ENCODE measurements around the gene PAN3. TPM values are rescaled to one million over a fixed set of nuclear protein-coding genes. Genes with fewer than 3 reads are reported as not detected.

The PAN3 gene
- total RNA-seq, 1 donor from 2014 or later, result 21.4 TPM

DNA sequence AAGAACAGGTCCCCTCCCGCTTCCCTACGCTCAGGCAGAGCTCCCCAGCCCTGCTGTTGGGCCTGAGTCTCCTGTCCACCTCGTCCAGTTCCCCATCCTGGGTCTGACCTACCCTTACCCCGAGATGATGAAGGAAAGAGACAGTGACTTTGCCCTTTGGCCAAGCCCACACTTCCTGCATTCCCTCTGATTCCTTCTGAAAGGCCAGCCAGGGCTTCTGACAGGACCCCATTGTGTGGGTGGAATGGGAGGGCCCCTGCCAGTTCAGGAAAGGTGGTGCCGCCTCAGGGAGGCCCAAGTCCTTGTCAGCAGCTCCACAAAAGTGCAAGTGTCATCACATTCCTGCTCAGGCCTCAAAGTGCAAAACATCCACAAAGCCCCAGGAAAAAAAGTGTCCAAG is 177.8 kb downstream of the PAN3 start:
- no peaks in the 10 kb centered on the region for H3K27me3 ChIP-seq (ENCODE audit: control insufficient read depth, insufficient read depth, low read length)
- no peaks in the 10 kb centered on the region for H3K36me3 ChIP-seq (ENCODE audit: control insufficient read depth, insufficient read depth, low read length)
- TF ChIP-seq, protein P1, sequence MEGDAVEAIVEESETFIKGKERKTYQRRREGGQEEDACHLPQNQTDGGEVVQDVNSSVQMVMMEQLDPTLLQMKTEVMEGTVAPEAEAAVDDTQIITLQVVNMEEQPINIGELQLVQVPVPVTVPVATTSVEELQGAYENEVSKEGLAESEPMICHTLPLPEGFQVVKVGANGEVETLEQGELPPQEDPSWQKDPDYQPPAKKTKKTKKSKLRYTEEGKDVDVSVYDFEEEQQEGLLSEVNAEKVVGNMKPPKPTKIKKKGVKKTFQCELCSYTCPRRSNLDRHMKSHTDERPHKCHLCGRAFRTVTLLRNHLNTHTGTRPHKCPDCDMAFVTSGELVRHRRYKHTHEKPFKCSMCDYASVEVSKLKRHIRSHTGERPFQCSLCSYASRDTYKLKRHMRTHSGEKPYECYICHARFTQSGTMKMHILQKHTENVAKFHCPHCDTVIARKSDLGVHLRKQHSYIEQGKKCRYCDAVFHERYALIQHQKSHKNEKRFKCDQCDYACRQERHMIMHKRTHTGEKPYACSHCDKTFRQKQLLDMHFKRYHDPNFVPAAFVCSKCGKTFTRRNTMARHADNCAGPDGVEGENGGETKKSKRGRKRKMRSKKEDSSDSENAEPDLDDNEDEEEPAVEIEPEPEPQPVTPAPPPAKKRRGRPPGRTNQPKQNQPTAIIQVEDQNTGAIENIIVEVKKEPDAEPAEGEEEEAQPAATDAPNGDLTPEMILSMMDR (IDR thresholded peaks at IDR 0.05; ENCODE audit: insufficient read depth, low read length, poor library complexity, severe bottlenecking), result no peak
- H3K4me3 ChIP-seq (ENCODE audit: low read depth, low read length), result no peak overlapping the region
- DNase-seq (ENCODE audit: low read depth), result no peak

DNA sequence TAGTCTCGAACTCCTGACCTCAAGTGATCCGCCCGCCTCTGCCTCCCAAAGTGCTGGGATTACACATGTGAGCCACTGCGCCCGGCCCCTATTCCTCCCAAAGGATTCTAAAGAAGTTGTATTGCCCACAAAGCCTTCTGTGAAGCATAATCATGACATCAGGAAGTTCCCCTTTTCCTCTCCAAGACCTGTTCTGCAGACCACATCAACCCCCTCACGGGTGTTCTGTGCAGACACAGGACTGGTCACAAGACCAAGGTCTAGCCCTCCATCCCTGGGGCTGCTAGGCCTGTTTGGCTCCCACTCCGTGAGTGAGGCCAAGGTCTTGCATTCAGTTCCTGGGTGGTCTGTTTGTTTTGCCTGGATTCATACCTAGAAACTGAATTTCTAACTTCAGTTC is 178.5 kb downstream of the PAN3 start:
- DNase-seq (ENCODE audit: low read depth), result no peak
- TF ChIP-seq, protein P1 (IDR thresholded peaks at IDR 0.05; ENCODE audit: insufficient read depth, low read length, poor library complexity, severe bottlenecking), result no peak
- Histone ChIP-seq H3K27me3 (ENCODE audit: control insufficient read depth, insufficient read depth, low read length) (no peaks in the 10 kb centered on the region), H3K4me3 (ENCODE audit: low read depth, low read length) (no peak overlapping the region), H3K36me3 (ENCODE audit: control insufficient read depth, insufficient read depth, low read length) (no peaks in the 10 kb centered on the region)

DNA sequence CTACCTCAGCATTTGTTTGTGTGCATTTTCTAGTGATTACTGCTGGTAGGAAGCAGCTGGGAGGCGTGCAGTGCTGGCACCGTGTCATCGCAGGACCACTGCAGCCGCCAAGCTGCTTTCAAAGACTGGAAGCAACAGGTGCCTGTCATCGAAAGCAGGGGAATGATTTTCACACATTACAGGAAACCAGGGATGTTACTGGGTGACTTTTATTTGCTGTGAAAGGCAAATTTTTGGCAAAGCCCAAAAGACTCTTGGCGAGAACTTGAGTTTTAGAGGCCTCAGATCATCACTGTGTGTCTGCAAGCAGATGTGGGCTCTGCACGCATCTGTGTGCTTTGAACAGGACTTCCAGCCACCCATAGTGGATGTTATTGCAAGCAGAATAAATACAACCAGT is 180.2 kb downstream of the PAN3 start:
- DNase-seq (ENCODE audit: low read depth), result no peak
- H3K4me3 ChIP-seq (ENCODE audit: low read depth, low read length), result no peak overlapping the region
- no peaks in the 10 kb centered on the region for H3K36me3 ChIP-seq (ENCODE audit: control insufficient read depth, insufficient read depth, low read length)
- no peaks in the 10 kb centered on the region for H3K27me3 ChIP-seq (ENCODE audit: control insufficient read depth, insufficient read depth, low read length)
- TF ChIP-seq, protein P1 (IDR thresholded peaks at IDR 0.05; ENCODE audit: insufficient read depth, low read length, poor library complexity, severe bottlenecking), result no peak

GRCh38 chr13:28319528-28319927 is 181.2 kb downstream of the PAN3 start:
- H3K36me3 ChIP-seq (ENCODE audit: control insufficient read depth, insufficient read depth, low read length), result no peaks in the 10 kb centered on the region
- TF ChIP-seq, protein P1 (IDR thresholded peaks at IDR 0.05; ENCODE audit: insufficient read depth, low read length, poor library complexity, severe bottlenecking), result no peak
- H3K4me3 ChIP-seq (ENCODE audit: low read depth, low read length), result no peak overlapping the region
- H3K27me3 ChIP-seq (ENCODE audit: control insufficient read depth, insufficient read depth, low read length), result no peaks in the 10 kb centered on the region
- no peak for DNase-seq (ENCODE audit: low read depth)

DNA sequence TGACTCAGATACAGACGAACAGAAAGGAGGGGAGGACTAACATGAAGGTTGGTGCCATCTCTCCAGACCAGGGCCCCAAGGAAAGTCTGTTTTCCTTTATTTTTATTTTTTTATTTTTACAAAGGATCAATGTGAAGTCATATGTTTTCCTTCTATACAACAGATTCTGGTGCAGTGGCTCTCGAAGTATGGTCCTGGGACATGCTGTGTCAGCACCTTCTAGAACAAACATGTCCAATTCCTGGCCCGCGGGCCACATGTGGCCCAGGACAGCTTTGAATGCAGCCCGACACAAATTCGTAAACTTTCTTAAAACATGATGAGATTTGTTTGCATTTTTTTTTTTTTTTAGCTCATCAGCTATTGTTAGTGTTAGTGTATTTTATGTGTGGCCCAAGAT is 181.9 kb downstream of the PAN3 start:
- no peak overlapping the region for H3K4me3 ChIP-seq (ENCODE audit: low read depth, low read length)
- no peak for DNase-seq (ENCODE audit: low read depth)
- TF ChIP-seq, protein P1 (IDR thresholded peaks at IDR 0.05; ENCODE audit: insufficient read depth, low read length, poor library complexity, severe bottlenecking), result no peak
- no peaks in the 10 kb centered on the region for H3K27me3 ChIP-seq (ENCODE audit: control insufficient read depth, insufficient read depth, low read length)
- H3K36me3 ChIP-seq (ENCODE audit: control insufficient read depth, insufficient read depth, low read length), result no peaks in the 10 kb centered on the region

- no peak overlapping the region for H3K4me3 ChIP-seq (ENCODE audit: low read depth, low read length)
- no peak for DNase-seq (ENCODE audit: low read depth)
- TF ChIP-seq, protein P1 (IDR thresholded peaks at IDR 0.05; ENCODE audit: insufficient read depth, low read length, poor library complexity, severe bottlenecking), result no peak
- H3K36me3 ChIP-seq (ENCODE audit: control insufficient read depth, insufficient read depth, low read length), result no peaks in the 10 kb centered on the region
- H3K27me3 ChIP-seq (ENCODE audit: control insufficient read depth, insufficient read depth, low read length), result no peaks in the 10 kb centered on the region
Measured at GRCh38 chr13:28320884-28321574, 182.7 kb downstream of the PAN3 start.

All from kidney epithelial cell (primary cell).